K562 (cell line): ENCODE measurements around the gene EEA1. TPM values are rescaled to one million over a fixed set of nuclear protein-coding genes. Genes with fewer than 3 reads are reported as not detected.
A peak's percentile ranks its signal among the peaks of the same experiment; 100 is the strongest.

Source experiments
- CAMTA2 ChIP-seq: fragments of 250-450 bp; sonication (Bioruptor Pico); conservative IDR thresholded peaks from 2 replicates; pipeline ENCODE4 v1.5.1; 2022
- FOXO4 ChIP-seq: fragments of 450-650 bp; formaldehyde crosslinking; IDR thresholded peaks from 2 replicates; pipeline ENCODE4 v1.4.0; 2020; ENCODE audit warnings: mild to moderate bottlenecking, moderate library complexity
- IRF1 ChIP-seq: sonication (generic); formaldehyde crosslinking; IDR thresholded peaks from 2 replicates; pipeline ENCODE4 v1.8.0; 2022; ENCODE audit warnings: missing genetic modification reagents, mild to moderate bottlenecking, borderline replicate concordance
- KLF1 ChIP-seq: fragments of 450-650 bp; IDR thresholded peaks from 2 replicates; pipeline ENCODE4 v1.6.1; 2016; ENCODE audit warnings: missing genetic modification characterization, missing compliant biosample characterization
- NCOA6 ChIP-seq: fragments of 450-650 bp; IDR thresholded peaks from 2 replicates; pipeline ENCODE4 v1.6.1; 2017; ENCODE audit warnings: mild to moderate bottlenecking
- NR2C2 ChIP-seq, 2 experiments: fragments of 200-800 bp in 1 of 2; sonication (Bioruptor generic) in 1 of 2; sonication (generic) in 1 of 2; formaldehyde crosslinking in 1 of 2; IDR thresholded peaks; 2 replicates each; pipeline versions ENCODE4 v1.6.1 to v1.8.0; 2016 to 2022; ENCODE audit warnings: mild to moderate bottlenecking in 1 of 2, missing compliant biosample characterization in 1 of 2, missing genetic modification characterization in 1 of 2, missing genetic modification reagents in 1 of 2
- RAD51 ChIP-seq: fragments of 450-650 bp; IDR thresholded peaks from 2 replicates; pipeline ENCODE4 v1.7.1; 2016; ENCODE audit warnings: low read depth, mild to moderate bottlenecking, borderline replicate concordance
- SMARCB1 ChIP-seq: IDR thresholded peaks from 2 replicates; pipeline ENCODE4 v1.6.1; 2011; ENCODE audit warnings: improper control_type of control experiment, low read depth; ENCODE audit not compliant: insufficient read length
- TRIM25 ChIP-seq: fragments of 450-650 bp; IDR thresholded peaks from 2 replicates; pipeline ENCODE4 v1.7.0; 2016; ENCODE audit warnings: borderline replicate concordance
- ZKSCAN3 ChIP-seq: fragments of 250-450 bp; sonication (Bioruptor Pico); IDR thresholded peaks from 2 replicates; pipeline ENCODE4 v1.4.0; 2020
- ZNF197 ChIP-seq: fragments of 200-800 bp; sonication (Bioruptor generic); IDR thresholded peaks from 2 replicates; pipeline ENCODE4 v1.6.1; 2016; ENCODE audit warnings: low read depth, missing genetic modification characterization, missing compliant biosample characterization
- polyA plus RNA-seq, 8 experiments: library from polyadenylated mRNA; depleted of rRNA in 4 of 8; stranded (reverse) in 5 of 8; unstranded in 3 of 8; fragments of >200 nt; fragmentation: Nextera tagmentation in 2 of 8; fragmentation: Illumina TruSeq in 1 of 8; extraction: Ambion mirVana in 2 of 8; extraction: Trizol in 1 of 8; gene quantifications; 2 replicates each; pipeline versions ENCODE4 v1.2.1 to v1.2.3, GENCODE V29; 2011 to 2014; ENCODE audit warnings: inconsistent platforms in 1 of 8, missing spikeins in 1 of 8
- total RNA-seq, 7 experiments: library from RNA; depleted of rRNA in 6 of 7; stranded (reverse); fragments of >200 nt in 6 of 7; fragmentation: Illumina TruSeq in 2 of 7; extraction: Trizol in 2 of 7; gene quantifications; 2 replicates each; pipeline versions ENCODE4 v1.2.1 to v1.2.3, GENCODE V29; 2011 to 2021; ENCODE audit warnings: low replicate concordance in 1 of 7
- TF ChIP-seq, protein P1 (sequence below): fragments of 450-650 bp; formaldehyde crosslinking; IDR thresholded peaks from 2 replicates; pipeline ENCODE4 v1.4.0; 2020; ENCODE audit warnings: mild to moderate bottlenecking, mixed read lengths
- TF ChIP-seq, protein P2 (sequence below): fragments of 250-450 bp; sonication (Bioruptor Pico); IDR thresholded peaks from 2 replicates; pipeline ENCODE4 v1.8.0; 2022; ENCODE audit warnings: inconsistent platforms, mild to moderate bottlenecking, moderate library complexity, borderline replicate concordance
- TF ChIP-seq, protein P3 (sequence below): fragments of 150-350 bp; IDR thresholded peaks from 2 replicates; pipeline ENCODE4 v1.6.1; 2014; ENCODE audit warnings: low read depth, mild to moderate bottlenecking, low read length, borderline replicate concordance

The EEA1 gene
- total and polyA plus RNA-seq, 9 of the 15 experiments (the other 6 are each of a cell fraction or from before 2014, with no cell fraction given), result 3.5 to 17.1 (median 7.5) TPM

DNA sequence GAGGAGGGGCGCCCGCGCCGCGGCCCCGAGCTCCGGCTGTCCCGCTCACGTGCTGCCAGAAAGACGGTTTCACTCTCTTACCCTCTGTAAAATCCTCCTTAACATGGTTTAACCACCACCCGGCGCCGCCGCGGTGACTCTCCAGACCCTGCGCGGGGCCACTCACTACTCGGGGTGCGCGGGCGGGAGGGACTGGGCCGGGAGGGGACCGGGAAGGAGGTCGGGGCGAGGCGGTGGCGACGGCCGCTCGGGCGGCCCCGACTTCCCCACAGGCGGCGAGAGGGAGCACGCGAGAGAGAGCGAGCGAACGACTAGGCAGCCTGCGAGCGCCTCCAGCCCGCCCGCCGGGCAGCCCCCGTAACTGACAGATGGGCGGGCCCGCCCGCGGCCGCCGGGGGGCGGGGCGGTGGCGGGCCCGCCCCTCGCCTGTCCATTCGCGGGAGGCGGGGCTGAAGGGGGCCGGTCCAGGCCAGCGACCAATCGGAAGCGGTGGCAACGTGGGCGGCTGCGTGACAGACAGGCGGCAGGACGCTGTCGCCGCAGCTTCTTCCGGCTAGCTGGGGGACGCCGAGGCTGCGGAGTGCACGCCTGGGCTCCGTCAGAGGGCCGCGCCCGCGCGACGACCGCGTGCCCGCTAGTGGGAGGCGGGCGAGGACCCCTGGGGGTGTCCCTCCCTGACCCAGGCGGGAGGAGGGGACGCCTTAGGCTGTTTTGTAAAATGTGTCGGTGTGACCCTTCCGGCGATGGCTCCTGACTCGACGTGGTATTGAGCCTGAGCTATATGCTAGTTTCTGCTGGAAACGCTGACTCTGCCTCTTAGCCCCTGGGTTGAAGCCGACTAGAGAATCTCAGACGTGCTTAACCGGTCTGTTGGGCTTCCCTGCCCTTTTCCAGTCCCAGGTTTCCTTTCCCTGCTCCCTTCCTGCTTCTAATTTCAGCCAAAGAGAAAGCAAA is at the start of gene EEA1 (continued):
- TF ChIP-seq, protein P1, sequence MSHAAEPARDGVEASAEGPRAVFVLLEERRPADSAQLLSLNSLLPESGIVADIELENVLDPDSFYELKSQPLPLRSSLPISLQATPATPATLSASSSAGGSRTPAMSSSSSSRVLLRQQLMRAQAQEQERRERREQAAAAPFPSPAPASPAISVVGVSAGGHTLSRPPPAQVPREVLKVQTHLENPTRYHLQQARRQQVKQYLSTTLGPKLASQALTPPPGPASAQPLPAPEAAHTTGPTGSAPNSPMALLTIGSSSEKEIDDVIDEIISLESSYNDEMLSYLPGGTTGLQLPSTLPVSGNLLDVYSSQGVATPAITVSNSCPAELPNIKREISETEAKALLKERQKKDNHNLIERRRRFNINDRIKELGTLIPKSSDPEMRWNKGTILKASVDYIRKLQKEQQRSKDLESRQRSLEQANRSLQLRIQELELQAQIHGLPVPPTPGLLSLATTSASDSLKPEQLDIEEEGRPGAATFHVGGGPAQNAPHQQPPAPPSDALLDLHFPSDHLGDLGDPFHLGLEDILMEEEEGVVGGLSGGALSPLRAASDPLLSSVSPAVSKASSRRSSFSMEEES (CRISPR knock-in tag), result no peak
- TF ChIP-seq, protein P2, sequence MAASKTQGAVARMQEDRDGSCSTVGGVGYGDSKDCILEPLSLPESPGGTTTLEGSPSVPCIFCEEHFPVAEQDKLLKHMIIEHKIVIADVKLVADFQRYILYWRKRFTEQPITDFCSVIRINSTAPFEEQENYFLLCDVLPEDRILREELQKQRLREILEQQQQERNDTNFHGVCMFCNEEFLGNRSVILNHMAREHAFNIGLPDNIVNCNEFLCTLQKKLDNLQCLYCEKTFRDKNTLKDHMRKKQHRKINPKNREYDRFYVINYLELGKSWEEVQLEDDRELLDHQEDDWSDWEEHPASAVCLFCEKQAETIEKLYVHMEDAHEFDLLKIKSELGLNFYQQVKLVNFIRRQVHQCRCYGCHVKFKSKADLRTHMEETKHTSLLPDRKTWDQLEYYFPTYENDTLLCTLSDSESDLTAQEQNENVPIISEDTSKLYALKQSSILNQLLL (CRISPR knock-in tag), result no peak
- TF ChIP-seq ZKSCAN3 (CRISPR knock-in tag), result no peak
- TF ChIP-seq SMARCB1, result no peak
- peak; percentile 78 for TF ChIP-seq NR2C2 (CRISPR knock-in tag; IDR thresholded peaks at IDR 0.05)
- peak; percentile 65; the same call in 1 of the 2 replicates for TF ChIP-seq NR2C2 (tag; IDR thresholded peaks at IDR 0.05)
- TF ChIP-seq ZNF197 (CRISPR knock-in tag), result no peak
- TF ChIP-seq, protein P3, sequence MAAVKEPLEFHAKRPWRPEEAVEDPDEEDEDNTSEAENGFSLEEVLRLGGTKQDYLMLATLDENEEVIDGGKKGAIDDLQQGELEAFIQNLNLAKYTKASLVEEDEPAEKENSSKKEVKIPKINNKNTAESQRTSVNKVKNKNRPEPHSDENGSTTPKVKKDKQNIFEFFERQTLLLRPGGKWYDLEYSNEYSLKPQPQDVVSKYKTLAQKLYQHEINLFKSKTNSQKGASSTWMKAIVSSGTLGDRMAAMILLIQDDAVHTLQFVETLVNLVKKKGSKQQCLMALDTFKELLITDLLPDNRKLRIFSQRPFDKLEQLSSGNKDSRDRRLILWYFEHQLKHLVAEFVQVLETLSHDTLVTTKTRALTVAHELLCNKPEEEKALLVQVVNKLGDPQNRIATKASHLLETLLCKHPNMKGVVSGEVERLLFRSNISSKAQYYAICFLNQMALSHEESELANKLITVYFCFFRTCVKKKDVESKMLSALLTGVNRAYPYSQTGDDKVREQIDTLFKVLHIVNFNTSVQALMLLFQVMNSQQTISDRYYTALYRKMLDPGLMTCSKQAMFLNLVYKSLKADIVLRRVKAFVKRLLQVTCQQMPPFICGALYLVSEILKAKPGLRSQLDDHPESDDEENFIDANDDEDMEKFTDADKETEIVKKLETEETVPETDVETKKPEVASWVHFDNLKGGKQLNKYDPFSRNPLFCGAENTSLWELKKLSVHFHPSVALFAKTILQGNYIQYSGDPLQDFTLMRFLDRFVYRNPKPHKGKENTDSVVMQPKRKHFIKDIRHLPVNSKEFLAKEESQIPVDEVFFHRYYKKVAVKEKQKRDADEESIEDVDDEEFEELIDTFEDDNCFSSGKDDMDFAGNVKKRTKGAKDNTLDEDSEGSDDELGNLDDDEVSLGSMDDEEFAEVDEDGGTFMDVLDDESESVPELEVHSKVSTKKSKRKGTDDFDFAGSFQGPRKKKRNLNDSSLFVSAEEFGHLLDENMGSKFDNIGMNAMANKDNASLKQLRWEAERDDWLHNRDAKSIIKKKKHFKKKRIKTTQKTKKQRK, result no peak
- peak; percentile 79; the same call in 1 of the 2 replicates for TF ChIP-seq IRF1 (CRISPR knock-in tag)
- TF ChIP-seq KLF1 (tag), result peak; percentile 88; the same call in 1 of the 2 replicates
- no peak for TF ChIP-seq RAD51
- TF ChIP-seq TRIM25, result no peak
- peak; percentile 66; the same call in 1 of the 2 replicates for TF ChIP-seq NCOA6
- no peak for TF ChIP-seq CAMTA2
- no peak for TF ChIP-seq FOXO4 (CRISPR knock-in tag)
